B cell (primary cell): ENCODE results near the gene DLD.

ENCODE experiments used
- EZH2 ChIP-seq: IDR thresholded peaks from 2 replicates; pipeline ENCODE4 v1.6.1; 2012; ENCODE audit warnings: borderline replicate concordance, low read depth, mild to moderate bottlenecking, moderate library complexity, low read length; ENCODE audit not compliant: insufficient read depth, poor library complexity, severe bottlenecking
- TF ChIP-seq, protein P1 (sequence below): fragments of 200-600 bp; IDR thresholded peaks from one replicate; pipeline ENCODE4 v1.8.0; 2022; ENCODE audit warnings: antibody characterized with exemption, mild to moderate bottlenecking

DNA sequence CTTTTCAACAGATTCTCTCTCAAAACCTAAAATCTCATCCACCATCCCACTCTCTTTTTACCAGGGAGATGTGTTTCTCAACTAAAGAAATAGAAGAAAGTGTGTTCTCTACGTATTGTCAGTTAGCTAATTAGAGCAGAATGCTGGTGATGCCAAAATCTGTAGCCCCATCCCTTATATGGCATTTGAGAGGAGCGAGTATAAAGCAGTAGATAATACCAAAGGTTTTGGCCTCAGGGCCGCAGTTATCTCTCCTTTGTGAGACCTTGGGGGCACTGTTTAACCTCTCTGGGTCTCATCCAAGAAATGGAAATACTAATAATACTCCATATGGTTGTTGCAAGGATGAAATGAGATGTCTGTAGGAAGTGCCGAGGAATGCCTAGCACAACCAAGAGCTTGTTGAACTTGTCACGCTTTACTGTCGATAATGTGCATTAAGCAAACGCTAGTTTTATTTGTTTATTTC, 456 bp upstream of the DLD start:
- TF ChIP-seq, protein P1, sequence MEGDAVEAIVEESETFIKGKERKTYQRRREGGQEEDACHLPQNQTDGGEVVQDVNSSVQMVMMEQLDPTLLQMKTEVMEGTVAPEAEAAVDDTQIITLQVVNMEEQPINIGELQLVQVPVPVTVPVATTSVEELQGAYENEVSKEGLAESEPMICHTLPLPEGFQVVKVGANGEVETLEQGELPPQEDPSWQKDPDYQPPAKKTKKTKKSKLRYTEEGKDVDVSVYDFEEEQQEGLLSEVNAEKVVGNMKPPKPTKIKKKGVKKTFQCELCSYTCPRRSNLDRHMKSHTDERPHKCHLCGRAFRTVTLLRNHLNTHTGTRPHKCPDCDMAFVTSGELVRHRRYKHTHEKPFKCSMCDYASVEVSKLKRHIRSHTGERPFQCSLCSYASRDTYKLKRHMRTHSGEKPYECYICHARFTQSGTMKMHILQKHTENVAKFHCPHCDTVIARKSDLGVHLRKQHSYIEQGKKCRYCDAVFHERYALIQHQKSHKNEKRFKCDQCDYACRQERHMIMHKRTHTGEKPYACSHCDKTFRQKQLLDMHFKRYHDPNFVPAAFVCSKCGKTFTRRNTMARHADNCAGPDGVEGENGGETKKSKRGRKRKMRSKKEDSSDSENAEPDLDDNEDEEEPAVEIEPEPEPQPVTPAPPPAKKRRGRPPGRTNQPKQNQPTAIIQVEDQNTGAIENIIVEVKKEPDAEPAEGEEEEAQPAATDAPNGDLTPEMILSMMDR = no peak
- no peak for TF ChIP-seq EZH2
